Activated CD4-positive, alpha-beta T cell treated with anti-CD3 and anti-CD28 coated beads, Interleukin-2, amount 50 U/mL, for 1 hour (primary cell): ENCODE data around the gene ERG.

ENCODE experiments used
- DNase-seq: peaks from one replicate; pipeline ENCODE4 v3.0.0-alpha.2; 2020

Gene ERG

GRCh38 chr21:38472412-38473108, 25.7 kb downstream of the ERG start:
- no peak for DNase-seq

GRCh38 chr21:38471766-38472165, 26.5 kb downstream of the ERG start:
- no peak for DNase-seq

- DNase-seq = no peak
These were observed 27.5 kb downstream of the ERG start for GRCh38 chr21:38470755-38471154.

GRCh38 chr21:38469642-38470041, 28.6 kb downstream of the ERG start:
- DNase-seq = no peak

- DNase-seq = no peak
These were observed 29.3 kb downstream of the ERG start for GRCh38 chr21:38468989-38469388.

- DNase-seq = no peak
These were observed 30.4 kb downstream of the ERG start for GRCh38 chr21:38467911-38468310.

GRCh38 chr21:38467374-38467773, 30.9 kb downstream of the ERG start:
- DNase-seq = no peak

GRCh38 chr21:38460171-38460742, 38.0 kb downstream of the ERG start:
- DNase-seq = no peak

GRCh38 chr21:38459490-38459889, 38.8 kb downstream of the ERG start:
- DNase-seq = no peak

GRCh38 chr21:38455403-38455802, 42.9 kb downstream of the ERG start:
- no peak for DNase-seq

GRCh38 chr21:38454702-38455101, 43.6 kb downstream of the ERG start:
- no peak for DNase-seq

- no peak for DNase-seq
These were observed 44.1 kb downstream of the ERG start for GRCh38 chr21:38454161-38454560.

- DNase-seq = no peak
These were observed 49.4 kb downstream of the ERG start for GRCh38 chr21:38448671-38449385.

GRCh38 chr21:38447611-38448010, 50.7 kb downstream of the ERG start:
- no peak for DNase-seq

- no peak for DNase-seq
These were observed 53.6 kb downstream of the ERG start for GRCh38 chr21:38444691-38445090.

- no peak for DNase-seq
These were observed 55.2 kb downstream of the ERG start for GRCh38 chr21:38443110-38443509.

- no peak for DNase-seq
These were observed 57.1 kb downstream of the ERG start for GRCh38 chr21:38441153-38441552.

- DNase-seq = no peak
These were observed 57.5 kb downstream of the ERG start for GRCh38 chr21:38440746-38441145.

GRCh38 chr21:38439957-38440356, 58.3 kb downstream of the ERG start:
- no peak for DNase-seq

GRCh38 chr21:38439426-38439825, 58.9 kb downstream of the ERG start:
- no peak for DNase-seq

- DNase-seq = no peak
These were observed 59.8 kb downstream of the ERG start for GRCh38 chr21:38438462-38438893.

- DNase-seq = no peak
These were observed 61.9 kb downstream of the ERG start for GRCh38 chr21:38436341-38436740.

GRCh38 chr21:38434913-38435533, 63.3 kb downstream of the ERG start:
- DNase-seq = no peak

GRCh38 chr21:38433471-38433870, 64.8 kb downstream of the ERG start:
- DNase-seq = no peak
